ENCODE measurements around the gene STXBP5L.
"Not testable (repeated sequence)": the region's sequence is repeated elsewhere in the genome, so short reads cannot be mapped to it uniquely, and the experiment has no call there.

Gene STXBP5L

GRCh38 chr3:120908030-120908794, at the start of gene STXBP5L:
STXBP5L (plus strand) TSS chr3:120908205; CDS start chr3:120909579, 1,374 bp downstream.
- peak; percentile 30 to 47 for DNase-seq (ENCODE audit: extremely low read depth in 1 of 2, low read depth in 1 of 2)

GRCh38 chr3:120858521-120858920, 49.5 kb upstream of the STXBP5L start:
- no peak for DNase-seq (ENCODE audit: extremely low read depth in 1 of 2, low read depth in 1 of 2)

DNA sequence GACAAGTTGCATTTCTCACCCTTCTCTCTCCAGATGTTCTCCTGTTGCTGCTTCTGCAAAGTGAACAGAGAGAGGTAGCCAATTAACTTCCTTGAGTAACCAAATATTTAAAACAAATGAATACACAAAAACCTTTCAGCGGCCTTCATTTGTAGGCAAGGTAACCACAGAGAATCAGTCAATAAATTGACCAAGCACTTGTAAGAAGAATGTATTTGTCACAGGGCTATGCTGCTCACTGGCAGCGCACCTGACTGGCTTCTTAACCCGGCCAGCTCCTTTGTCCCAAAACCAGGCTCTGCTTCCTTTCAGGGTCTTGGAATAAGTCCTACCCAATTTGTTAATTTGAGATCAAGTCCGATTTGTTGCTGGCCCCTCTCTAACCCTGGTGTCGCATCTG, 43.5 kb upstream of the STXBP5L start:
- no peak for DNase-seq (ENCODE audit: extremely low read depth in 1 of 2, low read depth in 1 of 2)

DNA sequence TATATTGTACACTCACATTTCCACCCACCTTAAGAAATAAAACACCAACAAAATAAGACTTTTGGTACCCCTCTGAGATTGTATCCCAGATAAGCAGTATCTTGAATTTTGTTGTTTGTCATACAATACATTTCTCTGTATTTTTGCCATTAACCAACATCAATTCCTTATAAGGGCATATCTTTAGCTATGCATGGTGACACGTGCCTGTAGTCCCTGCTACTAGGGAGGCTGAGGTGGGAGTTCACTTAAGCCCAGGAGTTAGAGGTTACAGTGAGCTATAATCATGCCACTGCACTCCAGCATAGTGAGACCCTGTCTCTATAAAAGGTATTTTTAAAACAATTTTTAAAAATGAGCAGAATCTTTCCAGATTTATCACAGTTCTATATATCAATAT, 32.5 kb upstream of the STXBP5L start:
- DNase-seq (ENCODE audit: extremely low read depth in 1 of 2, low read depth in 1 of 2): no peak

DNA sequence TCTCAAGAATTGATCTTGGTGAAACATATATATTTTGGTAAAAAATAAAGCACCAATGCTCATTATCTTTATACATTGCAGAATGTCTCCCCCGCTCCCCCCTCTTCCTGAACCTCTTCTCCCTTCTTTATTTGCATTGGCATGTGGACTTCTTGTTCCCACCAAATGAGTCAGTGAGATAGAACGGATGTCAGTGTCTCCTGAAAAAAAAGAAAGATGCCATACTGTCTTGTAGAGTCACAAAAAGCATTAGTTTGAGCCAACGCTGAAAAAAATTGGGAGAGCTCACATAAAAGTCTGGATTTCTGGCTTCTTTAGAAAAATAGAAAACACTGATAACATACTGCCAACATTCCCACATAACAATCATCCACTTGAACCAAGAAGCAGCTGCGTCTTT, 32.0 kb upstream of the STXBP5L start:
- no peak for DNase-seq (ENCODE audit: extremely low read depth in 1 of 2, low read depth in 1 of 2)

- no peak for DNase-seq (ENCODE audit: extremely low read depth in 1 of 2, low read depth in 1 of 2)
Measured at GRCh38 chr3:120879411-120879810, 28.6 kb upstream of the STXBP5L start.

GRCh38 chr3:120892921-120893320, 15.1 kb upstream of the STXBP5L start:
- no peak for DNase-seq (ENCODE audit: extremely low read depth in 1 of 2, low read depth in 1 of 2)

DNA sequence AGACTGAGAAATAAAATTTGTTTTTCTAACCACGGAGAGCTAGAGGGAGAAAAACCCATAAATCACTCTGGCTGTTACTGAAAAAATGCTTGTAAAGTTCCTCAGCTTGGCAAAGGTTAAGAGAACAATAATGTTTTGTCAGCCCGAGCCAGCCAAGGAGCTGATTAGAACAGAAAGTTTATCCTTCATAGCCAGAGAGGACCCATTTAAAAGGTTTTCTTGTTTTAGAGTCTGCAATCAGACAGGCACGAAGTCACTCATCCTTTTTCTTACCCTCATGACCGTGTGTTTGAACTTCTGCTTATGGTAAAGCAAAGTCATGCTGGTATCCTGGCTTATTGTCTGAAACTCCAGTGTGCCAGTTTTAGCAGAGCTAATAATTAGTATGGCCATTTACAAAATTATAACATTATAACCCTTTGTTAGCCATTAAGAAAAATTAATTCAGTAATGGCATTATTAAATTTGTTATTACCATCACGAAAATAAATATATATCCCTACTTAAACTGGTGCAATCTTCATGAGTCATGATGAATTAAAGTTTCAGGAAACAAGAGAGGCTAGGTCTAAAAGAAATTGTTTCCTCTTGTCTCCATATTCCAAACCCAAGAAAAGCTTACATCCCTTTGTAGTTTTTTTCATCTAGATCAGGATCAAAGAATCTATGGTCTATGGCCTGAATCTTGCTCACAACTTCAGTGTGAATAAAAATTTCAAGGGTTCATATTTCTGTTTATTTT, 13.5 kb upstream of the STXBP5L start:
- DNase-seq (ENCODE audit: extremely low read depth in 1 of 2, low read depth in 1 of 2): no peak

GRCh38 chr3:120901716-120902115, 6.3 kb upstream of the STXBP5L start:
- DNase-seq (ENCODE audit: extremely low read depth in 1 of 2, low read depth in 1 of 2): not testable (repeated sequence)

DNA sequence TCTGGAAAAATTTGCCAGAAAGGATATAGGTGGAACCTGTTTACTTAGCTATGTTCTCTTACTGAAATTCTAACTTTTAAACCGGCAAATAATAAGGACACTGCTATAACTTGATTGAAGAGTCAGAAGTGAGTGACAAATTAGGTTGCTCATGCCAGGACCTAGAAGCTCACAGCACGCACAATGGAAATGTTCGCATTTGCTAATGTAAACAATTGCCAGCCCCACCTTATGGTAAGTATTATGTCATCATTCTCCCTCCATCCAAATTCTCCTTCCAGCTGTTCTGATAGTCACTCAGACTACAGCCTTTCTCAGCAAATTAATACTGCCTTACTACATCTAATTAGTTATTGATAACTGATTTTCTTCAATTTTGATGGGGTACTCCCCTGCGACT, 4.8 kb upstream of the STXBP5L start:
- DNase-seq (ENCODE audit: extremely low read depth in 1 of 2, low read depth in 1 of 2): no peak

GRCh38 chr3:120907659-120908029, 361 bp upstream of the STXBP5L start:
- no peak for DNase-seq (ENCODE audit: extremely low read depth in 1 of 2, low read depth in 1 of 2)

GRCh38 chr3:120908795-120909601, 993 bp downstream of the STXBP5L start:
- no peak for DNase-seq (ENCODE audit: extremely low read depth in 1 of 2, low read depth in 1 of 2)

- DNase-seq (ENCODE audit: extremely low read depth in 1 of 2, low read depth in 1 of 2): no peak
Measured at GRCh38 chr3:120909602-120909878, 1.5 kb downstream of the STXBP5L start.

GRCh38 chr3:120926146-120926545, 18.1 kb downstream of the STXBP5L start:
- no peak for DNase-seq (ENCODE audit: extremely low read depth in 1 of 2, low read depth in 1 of 2)

- no peak for DNase-seq (ENCODE audit: extremely low read depth in 1 of 2, low read depth in 1 of 2)
Measured at GRCh38 chr3:120928991-120929390, 21.0 kb downstream of the STXBP5L start.

DNA sequence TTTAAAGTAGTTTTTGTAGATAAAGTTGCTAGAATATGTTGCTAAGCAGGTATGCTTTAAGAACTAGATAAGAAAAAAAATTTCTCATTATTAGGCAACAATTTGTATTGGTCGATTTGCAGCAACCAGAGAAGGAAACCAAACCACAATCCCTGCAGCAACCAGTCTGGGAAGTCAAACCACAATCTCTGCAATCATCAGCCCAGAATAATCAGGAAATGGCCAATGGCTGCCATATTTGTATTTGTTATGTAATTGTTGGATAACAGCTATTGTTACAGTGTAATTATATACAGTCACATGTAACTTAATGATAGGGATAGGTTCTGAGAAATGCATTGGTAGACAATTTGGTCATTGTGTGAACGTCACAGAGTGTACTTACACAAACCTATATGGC, 23.6 kb downstream of the STXBP5L start:
- DNase-seq (ENCODE audit: extremely low read depth in 1 of 2, low read depth in 1 of 2): no peak

- no peak for DNase-seq (ENCODE audit: extremely low read depth in 1 of 2, low read depth in 1 of 2)
Measured at GRCh38 chr3:120956143-120956542, 48.1 kb downstream of the STXBP5L start.

DNA sequence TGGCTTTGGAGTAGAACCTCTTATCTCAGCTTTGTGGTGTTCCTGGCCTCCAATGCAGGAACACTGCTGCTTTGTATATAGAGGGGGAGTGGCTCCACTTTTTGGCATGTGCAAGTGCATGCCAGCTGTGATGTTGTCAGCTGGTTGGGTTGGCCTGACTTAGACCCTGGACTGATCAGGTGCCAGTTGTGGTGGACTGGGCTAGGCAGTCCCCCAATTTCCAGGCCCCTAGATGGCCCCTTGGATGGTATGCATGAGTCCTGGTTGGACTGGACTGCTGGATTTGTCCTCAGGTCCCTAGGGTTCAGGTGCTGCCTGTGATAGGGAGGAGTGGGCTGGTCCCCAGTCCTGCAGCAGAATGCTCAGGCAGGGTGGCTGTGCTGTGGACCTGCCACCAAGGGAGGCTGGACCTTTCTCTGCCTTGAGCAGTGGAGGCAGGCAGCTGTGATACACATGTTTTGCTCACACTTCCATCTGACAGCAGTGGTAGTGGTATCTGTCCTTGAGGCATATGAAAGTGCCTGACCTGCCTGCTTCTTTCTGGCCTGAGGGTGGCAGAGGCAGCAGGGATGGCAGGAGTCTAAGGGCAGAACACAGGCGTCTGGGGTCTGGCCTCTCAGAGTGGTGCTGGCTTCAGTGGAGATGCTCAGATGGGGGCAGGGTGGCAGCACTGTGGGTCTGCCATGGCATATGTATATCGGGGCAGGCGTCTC, 74.8 kb downstream of the STXBP5L start:
- no peak for DNase-seq (ENCODE audit: extremely low read depth in 1 of 2, low read depth in 1 of 2)

- DNase-seq (ENCODE audit: extremely low read depth in 1 of 2, low read depth in 1 of 2): no peak
Measured at GRCh38 chr3:120983321-120983665, 75.3 kb downstream of the STXBP5L start.

DNA sequence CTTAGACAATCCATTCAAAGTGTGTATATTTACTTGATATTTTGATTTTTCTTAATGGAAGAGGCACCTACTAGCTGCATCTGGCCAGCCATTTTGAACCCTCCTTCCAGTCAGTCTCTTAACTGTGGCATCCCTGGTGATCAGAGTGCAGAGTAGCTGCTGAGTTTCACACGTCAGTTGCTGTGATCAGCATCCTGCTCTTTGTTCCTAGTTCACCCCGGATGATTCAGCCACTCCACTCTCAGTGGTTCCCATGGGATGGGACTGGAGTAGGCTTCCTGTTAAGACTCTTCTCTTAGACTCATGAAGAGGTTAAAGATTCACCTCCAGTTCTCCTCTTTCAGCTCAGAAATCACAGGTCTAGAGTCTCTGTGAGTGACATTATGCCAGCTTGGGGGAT, 75.8 kb downstream of the STXBP5L start:
- DNase-seq (ENCODE audit: extremely low read depth in 1 of 2, low read depth in 1 of 2): no peak

- no peak for DNase-seq (ENCODE audit: extremely low read depth in 1 of 2, low read depth in 1 of 2)
Measured at GRCh38 chr3:120985242-120985641, 77.2 kb downstream of the STXBP5L start.
